ENCODE data around the gene C5.

The C5 gene

DNA sequence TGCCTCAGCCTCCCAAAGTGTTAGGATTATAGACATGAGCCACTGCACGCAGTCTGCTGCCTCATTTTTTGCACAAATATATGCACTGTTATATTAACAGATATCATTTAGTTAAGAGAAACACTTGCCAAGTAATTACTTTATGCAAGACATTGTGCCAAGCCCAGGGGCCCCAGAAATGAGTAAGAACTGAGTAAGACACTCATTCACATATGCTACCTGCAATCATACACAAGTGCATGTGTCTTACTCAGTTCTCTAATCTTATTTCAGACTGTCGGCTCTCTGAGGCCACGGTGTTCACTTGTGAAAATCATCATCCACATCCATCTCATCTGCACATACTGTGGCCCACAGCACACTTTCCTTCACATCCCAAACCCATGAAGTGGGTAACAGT, 139.4 kb downstream of the C5 start:
- DNase-seq (ENCODE audit: low spot score) = no peak

DNA sequence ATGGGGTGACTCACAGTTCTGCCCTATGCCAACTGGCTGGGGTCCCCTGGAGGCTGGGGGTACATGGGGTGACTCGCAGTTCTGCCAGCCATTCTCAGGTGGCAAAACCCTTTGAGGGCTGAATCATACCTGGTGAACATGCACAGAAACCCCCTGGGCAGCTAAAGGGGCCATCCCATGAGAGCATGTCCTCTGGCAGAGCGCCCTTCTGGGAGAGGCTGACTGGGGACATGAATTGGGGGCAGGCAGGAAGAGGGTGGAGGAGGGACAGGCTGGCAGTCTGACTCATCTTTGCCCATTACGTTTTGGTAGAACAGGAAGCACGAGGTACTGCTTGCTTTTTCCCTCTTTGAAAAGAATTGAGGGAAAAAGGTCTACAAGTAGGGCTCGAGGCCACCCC, 140.2 kb downstream of the C5 start:
- peak; percentile 80 for DNase-seq (ENCODE audit: low spot score)

DNA sequence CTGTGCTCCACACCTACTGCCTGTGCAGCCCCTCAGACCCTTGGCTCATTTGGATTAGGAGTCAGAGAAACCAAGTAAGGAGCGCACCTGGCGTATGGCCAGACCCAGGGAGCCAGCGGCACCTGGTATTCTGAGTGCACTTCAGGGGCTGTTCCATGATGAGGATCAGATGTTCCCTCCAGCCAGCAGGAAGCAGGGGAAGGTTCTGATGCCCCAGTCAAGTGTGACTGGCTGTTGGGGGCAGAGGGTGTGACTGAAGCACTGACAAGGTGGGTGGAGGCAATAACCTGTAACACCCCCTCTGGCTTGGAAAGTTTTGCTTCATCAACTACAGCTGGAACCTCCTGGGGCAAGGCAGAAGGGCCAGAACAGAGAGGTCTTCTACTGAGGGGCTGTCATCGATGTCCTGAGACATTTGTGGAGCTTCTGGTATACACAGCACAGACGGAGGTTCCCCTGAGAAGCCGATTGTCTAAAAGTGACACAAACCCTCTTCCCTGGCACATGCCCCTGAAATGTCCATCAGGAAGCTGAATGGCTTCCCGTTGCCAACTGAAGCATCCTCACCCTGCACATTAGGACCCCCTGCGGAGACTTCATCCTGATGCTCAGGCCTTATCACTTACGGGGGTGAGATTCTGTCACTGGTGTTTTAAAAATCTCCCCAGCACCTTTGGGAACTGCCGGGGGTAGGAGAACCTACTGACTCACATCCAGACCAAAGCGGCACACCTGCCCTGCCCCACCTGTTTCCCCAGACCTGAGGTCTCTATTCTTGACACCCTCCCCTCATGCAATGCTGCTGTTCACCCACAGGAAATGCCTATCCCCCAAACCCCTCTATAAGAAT, 144.5 kb downstream of the C5 start:
- DNase-seq (ENCODE audit: low spot score) = peak; percentile 52

DNA sequence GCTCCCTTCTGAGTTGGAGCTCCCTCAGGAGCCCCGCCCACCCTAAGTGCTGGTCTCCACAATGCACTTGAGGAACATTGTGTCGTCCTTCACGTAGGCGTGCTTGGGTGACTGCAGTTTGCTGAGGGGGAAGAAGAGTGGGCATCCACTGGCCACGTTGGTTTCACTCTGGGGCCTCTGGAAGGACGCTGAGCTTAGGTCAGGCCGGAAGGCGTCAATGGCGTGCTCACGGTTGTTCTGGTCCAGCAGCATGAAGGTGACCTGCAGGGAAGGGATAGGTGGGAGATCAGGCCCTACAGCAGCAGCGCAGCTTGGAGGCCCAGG, 145.1 kb downstream of the C5 start:
- DNase-seq (ENCODE audit: low spot score) = no peak

DNA sequence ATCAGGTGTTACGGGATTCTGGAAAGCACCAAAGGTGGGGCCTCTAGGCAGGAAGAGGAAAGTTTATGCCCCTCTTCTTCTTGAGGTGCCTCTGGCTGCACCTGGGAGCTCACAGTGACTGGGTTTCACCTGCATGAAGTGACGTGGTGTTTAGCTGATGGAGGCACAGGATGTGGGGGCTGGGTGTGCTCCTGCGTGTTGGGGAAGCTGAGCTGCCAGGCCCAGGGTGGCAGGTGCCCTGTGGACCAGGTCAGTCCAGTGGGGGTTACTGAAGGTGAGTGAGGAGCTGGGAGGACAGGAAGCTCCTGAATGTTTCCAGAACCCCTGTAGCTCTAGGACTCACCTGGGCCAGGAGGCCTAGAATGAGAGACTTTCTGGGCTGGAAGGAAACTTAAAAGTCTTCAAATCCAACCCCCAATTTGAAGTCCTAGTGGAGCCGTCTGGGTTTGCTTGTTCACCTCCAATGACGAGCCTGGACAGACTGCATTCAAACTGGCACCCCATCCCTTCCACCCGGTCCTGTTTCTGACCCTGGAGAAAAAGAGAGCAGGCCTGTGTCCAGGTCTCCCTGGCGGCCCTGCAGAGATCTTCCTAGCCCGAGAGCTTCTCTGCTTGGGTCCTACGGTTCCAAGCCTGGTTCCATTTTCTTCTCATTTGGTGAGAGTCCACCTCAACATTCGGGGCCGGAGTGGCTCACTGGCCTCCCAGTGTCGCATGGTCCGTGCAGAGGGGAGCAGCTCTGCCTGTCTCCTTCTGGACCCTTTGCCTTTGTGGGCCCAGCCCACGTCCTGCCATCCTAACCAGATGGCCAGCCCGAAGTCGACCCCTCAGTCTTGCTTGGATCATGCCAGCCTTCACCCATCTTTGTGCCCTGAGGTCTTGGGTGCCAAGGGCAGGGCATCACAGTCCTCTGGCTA, 145.8 kb downstream of the C5 start:
- DNase-seq (ENCODE audit: low spot score) = peak; percentile 64

DNA sequence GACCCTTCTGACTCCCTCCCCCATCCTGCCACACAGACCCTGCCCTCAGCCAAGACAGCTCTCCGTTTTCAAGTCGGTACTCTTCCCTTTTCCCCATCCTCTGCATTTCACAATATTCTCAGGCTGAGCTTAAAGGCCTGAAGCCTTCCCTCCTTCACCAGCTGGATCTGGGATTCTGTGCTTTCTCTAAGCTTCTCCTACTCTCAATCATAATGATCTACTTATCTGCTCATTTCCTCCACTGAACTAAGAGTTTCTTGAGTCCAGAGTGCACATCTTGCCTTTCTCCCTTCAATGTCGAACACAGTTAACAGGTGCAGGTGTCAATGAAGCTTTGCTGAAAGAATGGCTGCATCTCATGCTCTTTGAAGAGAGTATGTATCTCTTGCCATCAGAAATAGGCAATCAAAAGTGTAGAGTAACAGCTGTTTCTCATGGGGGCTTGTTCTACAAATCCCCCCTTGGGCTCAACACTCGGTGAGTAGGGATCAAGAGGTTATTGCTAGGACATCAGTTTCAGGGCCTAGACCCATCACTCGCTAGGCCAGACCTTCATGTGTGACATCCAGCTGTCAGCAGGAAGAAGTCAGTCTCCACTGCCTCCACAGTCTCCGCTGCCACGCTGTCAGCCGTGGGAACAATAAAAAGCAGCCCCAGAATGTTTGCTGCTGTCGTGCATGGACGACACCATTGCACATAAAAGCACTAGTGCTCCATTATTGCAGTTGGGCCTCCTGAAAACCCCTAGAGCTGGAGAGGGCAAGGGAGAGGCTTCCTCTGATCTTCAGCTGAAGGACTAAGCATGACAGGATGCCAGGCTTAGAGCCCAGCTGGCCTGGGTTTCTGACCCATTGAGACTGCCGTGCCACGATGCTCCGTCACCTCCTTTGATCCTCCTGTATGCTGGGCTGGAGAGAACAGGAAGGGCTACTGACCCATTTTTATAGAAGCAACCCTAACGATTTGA, 147.2 kb downstream of the C5 start:
- no peak for DNase-seq (ENCODE audit: low spot score)
